22Rv1 (cell line): ENCODE measurements around the gene IMPDH1.
A peak's percentile ranks its signal among the peaks of the same experiment; 100 is the strongest.

Experiments
- H3K27ac ChIP-seq: fragments of 450-650 bp; 2 replicates; pipeline ENCODE4 v1.5.1; 2017
- ZFX ChIP-seq: fragments of 450-650 bp; IDR thresholded peaks from 2 replicates; pipeline ENCODE4 v1.6.1; 2017; ENCODE audit warnings: antibody characterized with exemption, borderline replicate concordance
- TF ChIP-seq, protein P1 (sequence below): fragments of 450-650 bp; IDR thresholded peaks from 2 replicates; pipeline ENCODE4 v1.5.1; 2017; ENCODE audit warnings: mild to moderate bottlenecking

Gene IMPDH1

DNA sequence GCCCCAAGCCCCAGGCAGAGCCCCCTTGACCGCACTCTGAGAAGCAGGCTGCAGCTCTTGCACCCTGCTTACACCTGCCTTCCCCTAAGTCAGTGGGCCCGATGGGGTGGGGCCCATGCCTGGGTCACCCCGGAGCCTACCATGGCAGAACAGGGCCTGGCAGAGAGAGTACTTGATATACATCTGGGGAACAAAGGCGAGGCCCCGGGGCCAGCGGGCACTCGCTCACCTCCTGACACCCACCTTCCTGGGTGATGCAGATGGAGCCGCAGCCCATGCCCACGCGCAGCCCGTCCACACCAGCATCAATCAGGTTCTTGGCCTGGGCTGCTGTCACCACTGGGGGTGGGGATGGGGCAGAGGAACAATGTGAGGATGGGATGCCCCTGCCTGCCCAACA is 13.4 kb downstream of the IMPDH1 start:
- H3K27ac ChIP-seq: no peak overlapping the region
- no peak for TF ChIP-seq ZFX
- TF ChIP-seq, protein P1, sequence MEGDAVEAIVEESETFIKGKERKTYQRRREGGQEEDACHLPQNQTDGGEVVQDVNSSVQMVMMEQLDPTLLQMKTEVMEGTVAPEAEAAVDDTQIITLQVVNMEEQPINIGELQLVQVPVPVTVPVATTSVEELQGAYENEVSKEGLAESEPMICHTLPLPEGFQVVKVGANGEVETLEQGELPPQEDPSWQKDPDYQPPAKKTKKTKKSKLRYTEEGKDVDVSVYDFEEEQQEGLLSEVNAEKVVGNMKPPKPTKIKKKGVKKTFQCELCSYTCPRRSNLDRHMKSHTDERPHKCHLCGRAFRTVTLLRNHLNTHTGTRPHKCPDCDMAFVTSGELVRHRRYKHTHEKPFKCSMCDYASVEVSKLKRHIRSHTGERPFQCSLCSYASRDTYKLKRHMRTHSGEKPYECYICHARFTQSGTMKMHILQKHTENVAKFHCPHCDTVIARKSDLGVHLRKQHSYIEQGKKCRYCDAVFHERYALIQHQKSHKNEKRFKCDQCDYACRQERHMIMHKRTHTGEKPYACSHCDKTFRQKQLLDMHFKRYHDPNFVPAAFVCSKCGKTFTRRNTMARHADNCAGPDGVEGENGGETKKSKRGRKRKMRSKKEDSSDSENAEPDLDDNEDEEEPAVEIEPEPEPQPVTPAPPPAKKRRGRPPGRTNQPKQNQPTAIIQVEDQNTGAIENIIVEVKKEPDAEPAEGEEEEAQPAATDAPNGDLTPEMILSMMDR: no peak

DNA sequence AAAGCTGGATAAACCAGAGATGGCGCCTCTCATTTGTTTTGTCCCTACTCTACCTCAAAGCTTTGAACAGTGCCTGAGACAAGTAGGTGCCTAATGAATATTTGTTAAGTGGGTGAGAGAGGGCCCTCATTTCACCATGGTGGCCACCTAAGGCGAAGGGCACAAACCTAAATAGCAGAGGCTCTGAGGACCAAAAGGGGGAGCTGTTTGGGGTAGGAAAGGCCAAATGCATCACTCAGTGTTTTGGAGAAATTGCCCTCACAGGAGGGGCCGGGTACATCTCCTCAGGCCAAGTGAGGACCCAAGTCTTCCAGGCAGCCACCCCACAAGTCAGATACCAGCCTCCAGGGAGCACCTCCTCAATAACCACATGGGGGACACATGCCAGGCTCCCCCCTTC is 14.0 kb downstream of the IMPDH1 start:
- TF ChIP-seq, protein P1: 0 out of 2 replicates have a peak, but pooled peaks have one; percentile 14
- TF ChIP-seq ZFX: no peak
- H3K27ac ChIP-seq: no peak overlapping the region

- TF ChIP-seq, protein P1: no peak
- no peak for TF ChIP-seq ZFX
- H3K27ac ChIP-seq: no peak overlapping the region
Measured at GRCh38 chr7:128394904-128395496, 14.8 kb downstream of the IMPDH1 start.

- no peak overlapping the region for H3K27ac ChIP-seq
- TF ChIP-seq, protein P1: no peak
- TF ChIP-seq ZFX: no peak
Measured at GRCh38 chr7:128393526-128394330, 16.1 kb downstream of the IMPDH1 start.

GRCh38 chr7:128392446-128393327 is 17.1 kb downstream of the IMPDH1 start:
- TF ChIP-seq, protein P1: no peak
- TF ChIP-seq ZFX: no peak
- H3K27ac ChIP-seq: no peak overlapping the region

DNA sequence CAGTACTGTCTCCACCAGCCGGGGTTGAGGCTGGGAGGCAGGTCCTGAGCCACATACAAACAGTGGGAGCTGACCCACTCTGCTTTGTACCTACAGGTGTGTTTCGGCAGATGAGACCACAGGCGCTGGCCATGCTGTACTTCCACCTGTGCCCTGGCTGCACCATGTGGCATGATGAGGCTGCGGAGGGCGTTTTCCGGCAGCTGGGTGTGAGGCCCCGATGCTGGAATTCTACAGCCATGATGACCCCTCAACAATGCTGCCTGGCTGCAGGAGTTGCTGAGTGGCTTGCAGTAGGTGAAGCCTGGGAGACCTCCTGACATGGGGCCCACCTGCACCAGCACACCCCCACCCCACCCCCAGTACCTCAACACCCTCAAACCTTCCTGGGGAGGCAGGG is 18.0 kb downstream of the IMPDH1 start:
- no peak overlapping the region for H3K27ac ChIP-seq
- TF ChIP-seq, protein P1: no peak
- no peak for TF ChIP-seq ZFX
